Liver (tissue), 9 donors: ENCODE measurements around the gene ZMYM4. TPM values are rescaled to one million over a fixed set of nuclear protein-coding genes. Genes with fewer than 3 reads are reported as not detected.

ENCODE experiments used
- DNase-seq: peaks from one replicate; pipeline ENCODE4 v3.0.0-alpha.2; 2017; ENCODE audit warnings: low spot score
- H3K27ac ChIP-seq, 2 donors: one replicate each; pipeline ENCODE4 v1.7.0; 2013; ENCODE audit warnings: inconsistent platforms in 2 of 2, low read length in 2 of 2, control low read depth in 1 of 2, low read depth in 1 of 2, mild to moderate bottlenecking in 1 of 2
- H3K27me3 ChIP-seq, 4 donors: one replicate each; pipeline versions ENCODE4 v1.6.1 to v1.7.0; 2013; ENCODE audit warnings: low read length in 3 of 4, inconsistent platforms in 1 of 4, mild to moderate bottlenecking in 1 of 4, moderate library complexity in 1 of 4; ENCODE audit not compliant: control insufficient read depth in 4 of 4, insufficient read depth in 4 of 4
- H3K36me3 ChIP-seq, 4 donors: one replicate each; pipeline versions ENCODE4 v1.6.1 to v1.7.0; 2013; ENCODE audit warnings: low read length in 3 of 4, mild to moderate bottlenecking in 3 of 4, low read depth in 1 of 4, moderate library complexity in 1 of 4; ENCODE audit not compliant: control insufficient read depth in 4 of 4, insufficient read depth in 3 of 4
- H3K4me1 ChIP-seq, 4 donors: one replicate each; pipeline versions ENCODE4 v1.6.1 to v1.7.0; 2013; ENCODE audit warnings: low read length in 3 of 4, mild to moderate bottlenecking in 3 of 4, moderate library complexity in 1 of 4; ENCODE audit not compliant: control insufficient read depth in 4 of 4, insufficient read depth in 4 of 4
- H3K4me3 ChIP-seq, 3 donors: one replicate each; pipeline versions ENCODE4 v1.6.1 to v1.7.0; 2013; ENCODE audit warnings: low read length in 3 of 3, control low read depth in 1 of 3, low read depth in 1 of 3, mild to moderate bottlenecking in 1 of 3
- H3K9ac ChIP-seq, 2 donors: one replicate each; pipeline ENCODE4 v1.7.0; 2013; ENCODE audit warnings: low read length in 2 of 2, mild to moderate bottlenecking in 2 of 2, moderate library complexity in 2 of 2, control low read depth in 1 of 2, low read depth in 1 of 2
- H3K9me3 ChIP-seq, 4 donors: one replicate each; pipeline versions ENCODE4 v1.6.1 to v1.7.0; 2013; ENCODE audit warnings: low read length in 3 of 4; ENCODE audit not compliant: control insufficient read depth in 4 of 4
- EGR1 ChIP-seq, 2 donors: IDR thresholded peaks; 2 replicates each; pipeline ENCODE4 v1.6.1; 2016 to 2018; ENCODE audit warnings: antibody characterized with exemption in 2 of 2, low read depth in 2 of 2
- FOXA1 ChIP-seq: IDR thresholded peaks from 2 replicates; pipeline ENCODE4 v1.6.1; 2016; ENCODE audit warnings: antibody characterized with exemption
- FOXA2 ChIP-seq: IDR thresholded peaks from 2 replicates; pipeline ENCODE4 v1.6.1; 2016; ENCODE audit warnings: antibody characterized with exemption
- GABPA ChIP-seq, 2 donors: IDR thresholded peaks in 1 of 2; conservative IDR thresholded peaks in 1 of 2; 2 replicates each; pipeline ENCODE4 v1.6.1; 2016; ENCODE audit warnings: antibody characterized with exemption in 2 of 2, mild to moderate bottlenecking in 1 of 2, moderate library complexity in 1 of 2
- HNF4A ChIP-seq, 2 donors: conservative IDR thresholded peaks; 2 replicates each; pipeline ENCODE4 v1.6.1; 2016; ENCODE audit warnings: antibody characterized with exemption in 2 of 2, mild to moderate bottlenecking in 2 of 2
- HNF4G ChIP-seq: IDR thresholded peaks from 2 replicates; pipeline ENCODE4 v1.6.1; 2016; ENCODE audit warnings: antibody characterized with exemption
- JUND ChIP-seq, 2 donors: IDR thresholded peaks; 2 replicates each; pipeline ENCODE4 v1.6.1; 2016; ENCODE audit warnings: antibody characterized with exemption in 2 of 2
- NR2F2 ChIP-seq: IDR thresholded peaks from 2 replicates; pipeline ENCODE4 v1.6.1; 2016; ENCODE audit warnings: antibody characterized with exemption
- RAD21 ChIP-seq, 2 donors: IDR thresholded peaks; 2 replicates each; pipeline ENCODE4 v1.6.1; 2016; ENCODE audit warnings: antibody characterized with exemption in 2 of 2, mild to moderate bottlenecking in 2 of 2
- SP1 ChIP-seq: IDR thresholded peaks from 2 replicates; pipeline ENCODE4 v1.6.1; 2018; ENCODE audit warnings: antibody characterized with exemption, mild to moderate bottlenecking
- TAF1 ChIP-seq: conservative IDR thresholded peaks from 2 replicates; pipeline ENCODE4 v1.6.1; 2016; ENCODE audit warnings: antibody characterized with exemption, mild to moderate bottlenecking
- YY1 ChIP-seq: IDR thresholded peaks from 2 replicates; pipeline ENCODE4 v1.6.1; 2016; ENCODE audit warnings: antibody characterized with exemption, mild to moderate bottlenecking
- WGBS: extraction: QIAGEN DNeasy Blood & Tissue Kit; methylation state at CpG from one replicate; pipeline ENCODE4 v1.1.7; 2013; 5-methylcytosine and 5-hydroxymethylcytosine counted together
- polyA plus RNA-seq, 2 donors: library from polyadenylated mRNA; stranded (reverse) in 1 of 2; unstranded in 1 of 2; fragments of 200-250 nt in 1 of 2; fragments of >200 nt in 1 of 2; fragmentation: Nextera tagmentation in 1 of 2; extraction: Ambion mirVana in 1 of 2; gene quantifications; one replicate each; pipeline versions ENCODE4 v1.2.1 to v1.2.3, GENCODE V29; 2013 to 2015
- total RNA-seq, 2 donors: library from RNA; depleted of rRNA; stranded (reverse); fragments of >200 nt; gene quantifications; one replicate each; pipeline ENCODE4 v1.2.3, GENCODE V29; 2014
- TF ChIP-seq, protein P1 (sequence below): IDR thresholded peaks from 2 replicates; pipeline ENCODE4 v1.6.1; 2016; ENCODE audit warnings: antibody characterized with exemption
- TF ChIP-seq, protein P2 (sequence below): fragments of 150-350 bp; IDR thresholded peaks from 2 replicates; pipeline ENCODE4 v1.5.1; 2017; ENCODE audit warnings: improper control_type of control experiment, low read depth, low read length; ENCODE audit not compliant: missing input control
- TF ChIP-seq, protein P3 (sequence below): IDR thresholded peaks from 2 replicates; pipeline ENCODE4 v1.6.1; 2016; ENCODE audit warnings: antibody characterized with exemption
- TF ChIP-seq, protein P4 (sequence below): IDR thresholded peaks from 2 replicates; pipeline ENCODE4 v1.6.1; 2016; ENCODE audit warnings: antibody characterized with exemption
- TF ChIP-seq, protein P5 (sequence below): IDR thresholded peaks from 2 replicates; pipeline ENCODE4 v1.6.1; 2016; ENCODE audit warnings: antibody characterized with exemption, mild to moderate bottlenecking
- donor health status: healthy.
- donor health status: healthy.
- donor health status: healthy.
- donor health status: healthy.
- donor health status: healthy.

ZMYM4 gene
- total and polyA plus RNA-seq, 4 donors, result 5.3 to 16.8 (median 10.5) TPM

DNA sequence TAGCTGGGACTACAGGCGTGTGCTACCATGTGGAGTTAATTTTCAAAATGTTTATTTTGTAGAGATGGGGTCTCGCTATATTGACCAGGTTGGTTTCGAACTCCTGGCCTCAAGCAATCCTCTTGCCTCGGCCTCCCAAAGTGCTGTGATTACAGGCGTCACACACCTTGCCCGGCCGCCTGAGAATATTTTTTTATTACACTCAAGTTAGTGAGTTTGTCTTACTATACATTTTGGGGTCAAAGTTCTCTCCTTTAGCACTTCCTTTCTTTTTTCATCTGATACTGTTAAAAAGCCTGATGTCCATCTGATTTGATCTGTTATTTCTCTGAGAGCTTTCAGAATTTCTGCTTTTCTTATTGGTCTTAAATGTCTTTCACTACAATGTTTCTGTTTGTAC lies 159.9 kb downstream of the ZMYM4 start:
- peaks cover 0 to 14% (median 2%) of the 10 kb centered on the region in 4 donors for H3K36me3 ChIP-seq
- WGBS, result 90% methylated on average over 7 of the region's 7 CpGs
- no peak overlapping the region for H3K9ac ChIP-seq
- no peak for DNase-seq
- H3K27ac ChIP-seq, result no peak overlapping the region
- no peaks in the 10 kb centered on the region for H3K27me3 ChIP-seq
- TF ChIP-seq SP1 (no peak), TAF1 (no peak), RAD21 (IDR thresholded peaks at IDR 0.05) (no peak), HNF4A (conservative IDR thresholded peaks at IDR 0.05) (no peak), JUND (IDR thresholded peaks at IDR 0.05) (no peak), FOXA1 (no peak), FOXA2 (no peak), NR2F2 (no peak), HNF4G (no peak), YY1 (no peak), GABPA (IDR thresholded peaks at IDR 0.05 in 1 of 2, conservative IDR thresholded peaks at IDR 0.05 in 1 of 2) (no peak), EGR1 (IDR thresholded peaks at IDR 0.05; ENCODE audit: low read depth in 2 of 2) (no peak)
- TF ChIP-seq, protein P1, sequence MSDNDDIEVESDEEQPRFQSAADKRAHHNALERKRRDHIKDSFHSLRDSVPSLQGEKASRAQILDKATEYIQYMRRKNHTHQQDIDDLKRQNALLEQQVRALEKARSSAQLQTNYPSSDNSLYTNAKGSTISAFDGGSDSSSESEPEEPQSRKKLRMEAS, result no peak
- TF ChIP-seq, protein P2, sequence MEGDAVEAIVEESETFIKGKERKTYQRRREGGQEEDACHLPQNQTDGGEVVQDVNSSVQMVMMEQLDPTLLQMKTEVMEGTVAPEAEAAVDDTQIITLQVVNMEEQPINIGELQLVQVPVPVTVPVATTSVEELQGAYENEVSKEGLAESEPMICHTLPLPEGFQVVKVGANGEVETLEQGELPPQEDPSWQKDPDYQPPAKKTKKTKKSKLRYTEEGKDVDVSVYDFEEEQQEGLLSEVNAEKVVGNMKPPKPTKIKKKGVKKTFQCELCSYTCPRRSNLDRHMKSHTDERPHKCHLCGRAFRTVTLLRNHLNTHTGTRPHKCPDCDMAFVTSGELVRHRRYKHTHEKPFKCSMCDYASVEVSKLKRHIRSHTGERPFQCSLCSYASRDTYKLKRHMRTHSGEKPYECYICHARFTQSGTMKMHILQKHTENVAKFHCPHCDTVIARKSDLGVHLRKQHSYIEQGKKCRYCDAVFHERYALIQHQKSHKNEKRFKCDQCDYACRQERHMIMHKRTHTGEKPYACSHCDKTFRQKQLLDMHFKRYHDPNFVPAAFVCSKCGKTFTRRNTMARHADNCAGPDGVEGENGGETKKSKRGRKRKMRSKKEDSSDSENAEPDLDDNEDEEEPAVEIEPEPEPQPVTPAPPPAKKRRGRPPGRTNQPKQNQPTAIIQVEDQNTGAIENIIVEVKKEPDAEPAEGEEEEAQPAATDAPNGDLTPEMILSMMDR, result no peak
- TF ChIP-seq, protein P3, sequence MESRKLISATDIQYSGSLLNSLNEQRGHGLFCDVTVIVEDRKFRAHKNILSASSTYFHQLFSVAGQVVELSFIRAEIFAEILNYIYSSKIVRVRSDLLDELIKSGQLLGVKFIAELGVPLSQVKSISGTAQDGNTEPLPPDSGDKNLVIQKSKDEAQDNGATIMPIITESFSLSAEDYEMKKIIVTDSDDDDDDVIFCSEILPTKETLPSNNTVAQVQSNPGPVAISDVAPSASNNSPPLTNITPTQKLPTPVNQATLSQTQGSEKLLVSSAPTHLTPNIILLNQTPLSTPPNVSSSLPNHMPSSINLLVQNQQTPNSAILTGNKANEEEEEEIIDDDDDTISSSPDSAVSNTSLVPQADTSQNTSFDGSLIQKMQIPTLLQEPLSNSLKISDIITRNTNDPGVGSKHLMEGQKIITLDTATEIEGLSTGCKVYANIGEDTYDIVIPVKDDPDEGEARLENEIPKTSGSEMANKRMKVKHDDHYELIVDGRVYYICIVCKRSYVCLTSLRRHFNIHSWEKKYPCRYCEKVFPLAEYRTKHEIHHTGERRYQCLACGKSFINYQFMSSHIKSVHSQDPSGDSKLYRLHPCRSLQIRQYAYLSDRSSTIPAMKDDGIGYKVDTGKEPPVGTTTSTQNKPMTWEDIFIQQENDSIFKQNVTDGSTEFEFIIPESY, result no peak
- TF ChIP-seq, protein P4, sequence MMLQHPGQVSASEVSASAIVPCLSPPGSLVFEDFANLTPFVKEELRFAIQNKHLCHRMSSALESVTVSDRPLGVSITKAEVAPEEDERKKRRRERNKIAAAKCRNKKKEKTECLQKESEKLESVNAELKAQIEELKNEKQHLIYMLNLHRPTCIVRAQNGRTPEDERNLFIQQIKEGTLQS, result no peak
- TF ChIP-seq, protein P5, sequence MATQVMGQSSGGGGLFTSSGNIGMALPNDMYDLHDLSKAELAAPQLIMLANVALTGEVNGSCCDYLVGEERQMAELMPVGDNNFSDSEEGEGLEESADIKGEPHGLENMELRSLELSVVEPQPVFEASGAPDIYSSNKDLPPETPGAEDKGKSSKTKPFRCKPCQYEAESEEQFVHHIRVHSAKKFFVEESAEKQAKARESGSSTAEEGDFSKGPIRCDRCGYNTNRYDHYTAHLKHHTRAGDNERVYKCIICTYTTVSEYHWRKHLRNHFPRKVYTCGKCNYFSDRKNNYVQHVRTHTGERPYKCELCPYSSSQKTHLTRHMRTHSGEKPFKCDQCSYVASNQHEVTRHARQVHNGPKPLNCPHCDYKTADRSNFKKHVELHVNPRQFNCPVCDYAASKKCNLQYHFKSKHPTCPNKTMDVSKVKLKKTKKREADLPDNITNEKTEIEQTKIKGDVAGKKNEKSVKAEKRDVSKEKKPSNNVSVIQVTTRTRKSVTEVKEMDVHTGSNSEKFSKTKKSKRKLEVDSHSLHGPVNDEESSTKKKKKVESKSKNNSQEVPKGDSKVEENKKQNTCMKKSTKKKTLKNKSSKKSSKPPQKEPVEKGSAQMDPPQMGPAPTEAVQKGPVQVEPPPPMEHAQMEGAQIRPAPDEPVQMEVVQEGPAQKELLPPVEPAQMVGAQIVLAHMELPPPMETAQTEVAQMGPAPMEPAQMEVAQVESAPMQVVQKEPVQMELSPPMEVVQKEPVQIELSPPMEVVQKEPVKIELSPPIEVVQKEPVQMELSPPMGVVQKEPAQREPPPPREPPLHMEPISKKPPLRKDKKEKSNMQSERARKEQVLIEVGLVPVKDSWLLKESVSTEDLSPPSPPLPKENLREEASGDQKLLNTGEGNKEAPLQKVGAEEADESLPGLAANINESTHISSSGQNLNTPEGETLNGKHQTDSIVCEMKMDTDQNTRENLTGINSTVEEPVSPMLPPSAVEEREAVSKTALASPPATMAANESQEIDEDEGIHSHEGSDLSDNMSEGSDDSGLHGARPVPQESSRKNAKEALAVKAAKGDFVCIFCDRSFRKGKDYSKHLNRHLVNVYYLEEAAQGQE, result no peak
- no peaks in the 10 kb centered on the region for H3K4me1 ChIP-seq
- no peaks in the 10 kb centered on the region for H3K9me3 ChIP-seq
- H3K4me3 ChIP-seq, result no peak overlapping the region

DNA sequence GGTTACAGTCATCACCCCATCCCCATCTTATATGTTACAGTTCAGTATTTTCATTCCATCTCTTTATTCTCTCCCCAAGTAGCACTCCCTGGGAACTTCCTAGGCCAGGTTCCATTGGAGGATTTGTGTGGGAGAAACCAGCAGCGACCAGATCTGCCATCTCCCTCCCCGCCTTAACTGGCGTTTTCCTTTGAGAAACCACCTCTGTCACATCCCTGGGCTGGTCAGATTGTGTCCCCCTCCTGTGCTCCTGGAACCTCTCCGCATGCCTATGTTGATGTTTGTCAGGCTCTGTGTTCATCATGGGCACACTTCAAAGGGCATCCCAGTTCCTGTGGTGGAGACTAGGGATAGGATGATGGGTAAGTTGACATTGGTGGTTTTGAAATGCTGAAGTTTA lies 162.3 kb downstream of the ZMYM4 start:
- Histone ChIP-seq H3K9me3 (no peaks in the 10 kb centered on the region), H3K9ac (no peak overlapping the region), H3K4me1 (no peaks in the 10 kb centered on the region), H3K36me3 (peaks cover 0 to 35% (median 15%) of the 10 kb centered on the region in 4 donors), H3K27ac (no peak overlapping the region), H3K27me3 (no peaks in the 10 kb centered on the region), H3K4me3 (no peak overlapping the region)
- DNase-seq, result no peak
- 97% methylated on average over 4 of the region's 4 CpGs for WGBS
- no peak for TF ChIP-seq EGR1 (IDR thresholded peaks at IDR 0.05; ENCODE audit: low read depth in 2 of 2)
- TF ChIP-seq, protein P2, result no peak
- TF ChIP-seq SP1, result no peak
- no peak for TF ChIP-seq NR2F2
- no peak for TF ChIP-seq HNF4A (conservative IDR thresholded peaks at IDR 0.05)
- TF ChIP-seq FOXA2, result no peak
- no peak for TF ChIP-seq FOXA1
